SK-N-MC (cell line): Measurements from ENCODE around the gene TXNRD2.

ENCODE experiments used
- EZH2 ChIP-seq: fragments of 200-600 bp; sonication (generic); IDR thresholded peaks from one replicate; pipeline ENCODE4 v1.6.1; 2017; ENCODE audit warnings: antibody characterized with exemption
- POLR2AphosphoS5 ChIP-seq: IDR thresholded peaks from 2 replicates; pipeline ENCODE4 v1.6.1; 2012; ENCODE audit warnings: mild to moderate bottlenecking, low read depth, low read length, borderline replicate concordance

GRCh38 chr22:19871023-19871844 is 70.4 kb downstream of the TXNRD2 start:
- TF ChIP-seq EZH2, result no peak
- no peak for TF ChIP-seq POLR2AphosphoS5
